SK-N-SH treated with all-trans-retinoic acid at 6 μM for 48 hours (cell line): ENCODE results near the gene MARCHF9.

ENCODE experiments used
- CSDC2 ChIP-seq: fragments of 250-450 bp; sonication (Bioruptor Pico); IDR thresholded peaks from 2 replicates; pipeline ENCODE4 v1.5.0; 2020; ENCODE audit warnings: mild to moderate bottlenecking, moderate library complexity
- SNAI2 ChIP-seq: fragments of 250-450 bp; sonication (Bioruptor Pico); IDR thresholded peaks from 2 replicates; pipeline ENCODE4 v1.5.0; 2020; ENCODE audit warnings: mild to moderate bottlenecking, moderate library complexity
- ZFP3 ChIP-seq: fragments of 250-450 bp; sonication (Bioruptor Pico); IDR thresholded peaks from 2 replicates; pipeline ENCODE4 v1.5.0; 2020; ENCODE audit warnings: mild to moderate bottlenecking, moderate library complexity
- TF ChIP-seq, protein P1 (sequence below): fragments of 250-450 bp; sonication (Bioruptor Pico); IDR thresholded peaks from 2 replicates; pipeline ENCODE4 v1.5.0; 2020; ENCODE audit warnings: mild to moderate bottlenecking, moderate library complexity
- TF ChIP-seq, protein P2 (sequence below): fragments of 250-450 bp; sonication (Bioruptor Pico); IDR thresholded peaks from 2 replicates; pipeline ENCODE4 v1.8.0; 2020; ENCODE audit warnings: mild to moderate bottlenecking, moderate library complexity, borderline replicate concordance
- TF ChIP-seq, protein P3 (sequence below): fragments of 250-450 bp; sonication (Bioruptor Pico); IDR thresholded peaks from 2 replicates; pipeline ENCODE4 v1.5.1; 2021; ENCODE audit warnings: mild to moderate bottlenecking, moderate library complexity

DNA sequence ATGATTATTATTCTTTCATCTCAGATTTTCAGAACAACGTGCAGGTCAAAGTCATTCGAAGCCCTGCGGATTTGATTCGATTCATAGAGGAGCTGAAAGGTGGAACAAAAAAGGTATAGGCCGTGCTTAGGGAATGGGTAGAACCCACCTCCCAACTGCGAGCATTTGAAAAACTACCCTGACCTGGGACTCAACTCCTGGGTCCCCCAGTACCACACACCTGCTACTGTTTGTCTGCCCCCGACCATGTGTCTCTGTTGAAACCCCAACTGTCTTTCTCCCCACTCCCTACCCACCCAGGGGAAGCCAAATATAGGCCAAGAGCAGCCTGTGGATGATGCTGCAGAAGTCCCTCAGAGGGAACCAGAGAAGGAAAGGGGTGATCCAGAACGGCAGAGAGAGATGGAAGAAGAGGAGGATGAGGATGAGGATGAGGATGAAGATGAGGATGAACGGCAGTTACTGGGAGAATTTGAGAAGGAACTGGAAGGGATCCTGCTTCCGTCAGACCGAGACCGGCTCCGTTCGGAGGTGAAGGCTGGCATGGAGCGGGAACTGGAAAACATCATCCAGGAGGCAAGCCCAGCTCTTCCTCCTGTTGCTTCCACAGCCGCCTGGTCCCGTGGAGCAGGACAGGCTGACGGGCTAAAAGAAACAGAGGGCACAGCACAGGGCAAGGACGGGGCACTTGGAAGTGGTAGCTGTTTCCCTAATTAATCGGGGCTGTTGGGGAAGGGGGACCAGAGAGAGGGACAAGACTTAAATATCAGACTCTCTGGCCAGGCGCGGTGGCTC is 36.9 kb upstream of the MARCHF9 start:
- TF ChIP-seq SNAI2 (no peak), ZFP3 (CRISPR knock-in tag) (no peak), CSDC2 (no peak)
- TF ChIP-seq, protein P1, sequence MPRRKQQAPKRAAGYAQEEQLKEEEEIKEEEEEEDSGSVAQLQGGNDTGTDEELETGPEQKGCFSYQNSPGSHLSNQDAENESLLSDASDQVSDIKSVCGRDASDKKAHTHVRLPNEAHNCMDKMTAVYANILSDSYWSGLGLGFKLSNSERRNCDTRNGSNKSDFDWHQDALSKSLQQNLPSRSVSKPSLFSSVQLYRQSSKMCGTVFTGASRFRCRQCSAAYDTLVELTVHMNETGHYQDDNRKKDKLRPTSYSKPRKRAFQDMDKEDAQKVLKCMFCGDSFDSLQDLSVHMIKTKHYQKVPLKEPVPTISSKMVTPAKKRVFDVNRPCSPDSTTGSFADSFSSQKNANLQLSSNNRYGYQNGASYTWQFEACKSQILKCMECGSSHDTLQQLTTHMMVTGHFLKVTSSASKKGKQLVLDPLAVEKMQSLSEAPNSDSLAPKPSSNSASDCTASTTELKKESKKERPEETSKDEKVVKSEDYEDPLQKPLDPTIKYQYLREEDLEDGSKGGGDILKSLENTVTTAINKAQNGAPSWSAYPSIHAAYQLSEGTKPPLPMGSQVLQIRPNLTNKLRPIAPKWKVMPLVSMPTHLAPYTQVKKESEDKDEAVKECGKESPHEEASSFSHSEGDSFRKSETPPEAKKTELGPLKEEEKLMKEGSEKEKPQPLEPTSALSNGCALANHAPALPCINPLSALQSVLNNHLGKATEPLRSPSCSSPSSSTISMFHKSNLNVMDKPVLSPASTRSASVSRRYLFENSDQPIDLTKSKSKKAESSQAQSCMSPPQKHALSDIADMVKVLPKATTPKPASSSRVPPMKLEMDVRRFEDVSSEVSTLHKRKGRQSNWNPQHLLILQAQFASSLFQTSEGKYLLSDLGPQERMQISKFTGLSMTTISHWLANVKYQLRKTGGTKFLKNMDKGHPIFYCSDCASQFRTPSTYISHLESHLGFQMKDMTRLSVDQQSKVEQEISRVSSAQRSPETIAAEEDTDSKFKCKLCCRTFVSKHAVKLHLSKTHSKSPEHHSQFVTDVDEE (CRISPR knock-in tag), result no peak
- TF ChIP-seq, protein P2, sequence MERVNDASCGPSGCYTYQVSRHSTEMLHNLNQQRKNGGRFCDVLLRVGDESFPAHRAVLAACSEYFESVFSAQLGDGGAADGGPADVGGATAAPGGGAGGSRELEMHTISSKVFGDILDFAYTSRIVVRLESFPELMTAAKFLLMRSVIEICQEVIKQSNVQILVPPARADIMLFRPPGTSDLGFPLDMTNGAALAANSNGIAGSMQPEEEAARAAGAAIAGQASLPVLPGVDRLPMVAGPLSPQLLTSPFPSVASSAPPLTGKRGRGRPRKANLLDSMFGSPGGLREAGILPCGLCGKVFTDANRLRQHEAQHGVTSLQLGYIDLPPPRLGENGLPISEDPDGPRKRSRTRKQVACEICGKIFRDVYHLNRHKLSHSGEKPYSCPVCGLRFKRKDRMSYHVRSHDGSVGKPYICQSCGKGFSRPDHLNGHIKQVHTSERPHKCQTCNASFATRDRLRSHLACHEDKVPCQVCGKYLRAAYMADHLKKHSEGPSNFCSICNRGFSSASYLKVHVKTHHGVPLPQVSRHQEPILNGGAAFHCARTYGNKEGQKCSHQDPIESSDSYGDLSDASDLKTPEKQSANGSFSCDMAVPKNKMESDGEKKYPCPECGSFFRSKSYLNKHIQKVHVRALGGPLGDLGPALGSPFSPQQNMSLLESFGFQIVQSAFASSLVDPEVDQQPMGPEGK (CRISPR knock-in tag), result no peak
- TF ChIP-seq, protein P3, sequence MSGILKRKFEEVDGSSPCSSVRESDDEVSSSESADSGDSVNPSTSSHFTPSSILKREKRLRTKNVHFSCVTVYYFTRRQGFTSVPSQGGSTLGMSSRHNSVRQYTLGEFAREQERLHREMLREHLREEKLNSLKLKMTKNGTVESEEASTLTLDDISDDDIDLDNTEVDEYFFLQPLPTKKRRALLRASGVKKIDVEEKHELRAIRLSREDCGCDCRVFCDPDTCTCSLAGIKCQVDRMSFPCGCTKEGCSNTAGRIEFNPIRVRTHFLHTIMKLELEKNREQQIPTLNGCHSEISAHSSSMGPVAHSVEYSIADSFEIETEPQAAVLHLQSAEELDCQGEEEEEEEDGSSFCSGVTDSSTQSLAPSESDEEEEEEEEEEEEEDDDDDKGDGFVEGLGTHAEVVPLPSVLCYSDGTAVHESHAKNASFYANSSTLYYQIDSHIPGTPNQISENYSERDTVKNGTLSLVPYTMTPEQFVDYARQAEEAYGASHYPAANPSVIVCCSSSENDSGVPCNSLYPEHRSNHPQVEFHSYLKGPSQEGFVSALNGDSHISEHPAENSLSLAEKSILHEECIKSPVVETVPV (CRISPR knock-in tag), result no peak
